IMR-90 (cell line): Measurements from ENCODE around the gene ZG16. TPM values are rescaled to one million over a fixed set of nuclear protein-coding genes. Genes with fewer than 3 reads are reported as not detected.

Experiments used
- ATAC-seq: fragments of 200-7000 bp; cut with Tn5 transposase; 2 replicates; pipeline ENCODE4 v1.9.1; 2020; ENCODE audit warnings: low read depth, mild to moderate bottlenecking, moderate library complexity
- BruUV-seq: library from RNA; stranded (reverse); fragments of 400-500 nt; replicated peaks from 2 replicates; lab custom pipeline; 2021; lab: Mats Ljungman, UMichigan
- CTCF ChIA-PET: fragments of 300-600 bp; formaldehyde crosslinking; extraction: SDS; loops from one replicate; lab custom pipeline; 2021; ENCODE audit warnings: antibody characterized with exemption; lab: Yijun Ruan, JAX
- POLR2A ChIA-PET: fragments of 300-600 bp; sonication (Branson Sonifier 250); formaldehyde crosslinking; loops from one replicate; lab custom pipeline; 2022; ENCODE audit warnings: antibody characterized with exemption; ENCODE audit not compliant: unreplicated experiment; lab: Charles Lee
- DNase-seq: peaks from one replicate; pipeline ENCODE4 v3.0.0; 2013
- H2AFZ ChIP-seq: replicated peaks from 2 replicates; pipeline ENCODE3; 2013; ENCODE audit warnings: low read length, mild to moderate bottlenecking; ENCODE audit not compliant: poor library complexity
- H2AK5ac ChIP-seq: 2 replicates; pipeline ENCODE4 v1.6.1; 2013; ENCODE audit warnings: low read depth, low read length, inconsistent platforms
- H2AK9ac ChIP-seq: replicated peaks from 2 replicates; pipeline ENCODE3; 2013; ENCODE audit warnings: mild to moderate bottlenecking, low read depth, low read length, moderate library complexity; ENCODE audit not compliant: poor library complexity
- H2BK120ac ChIP-seq: 2 replicates; pipeline ENCODE4 v1.6.1; 2013; ENCODE audit warnings: low read depth, low read length, inconsistent platforms
- H2BK15ac ChIP-seq: 3 replicates; pipeline ENCODE4 v1.6.1; 2013; ENCODE audit warnings: low read depth, low read length, inconsistent platforms
- H2BK20ac ChIP-seq: 2 replicates; pipeline ENCODE4 v1.6.1; 2013; ENCODE audit warnings: low read depth, mild to moderate bottlenecking, inconsistent platforms, low read length, moderate library complexity
- H2BK5ac ChIP-seq: 2 replicates; pipeline ENCODE4 v1.6.1; 2013; ENCODE audit warnings: mild to moderate bottlenecking, low read depth, low read length, inconsistent platforms; ENCODE audit not compliant: poor library complexity, severe bottlenecking
- H3K14ac ChIP-seq: replicated peaks from 2 replicates; pipeline ENCODE4 v1.6.1; 2013; ENCODE audit warnings: low read depth, low read length, inconsistent platforms
- H3K18ac ChIP-seq: 2 replicates; pipeline ENCODE4 v1.6.1; 2013; ENCODE audit warnings: low read depth, low read length, control low read depth
- H3K23ac ChIP-seq: 2 replicates; pipeline ENCODE4 v1.6.1; 2013; ENCODE audit warnings: low read depth, low read length, inconsistent platforms
- H3K27ac ChIP-seq: 2 replicates; pipeline ENCODE4 v1.5.1; 2013; ENCODE audit warnings: mild to moderate bottlenecking, control low read depth, low read length; ENCODE audit not compliant: insufficient read depth
- H3K27me3 ChIP-seq: 2 replicates; pipeline ENCODE4 v1.6.1; 2013; ENCODE audit warnings: low read length; ENCODE audit not compliant: control insufficient read depth, insufficient read depth
- H3K36me3 ChIP-seq: 2 replicates; pipeline ENCODE4 v1.6.1; 2013; ENCODE audit warnings: low read length, mixed read lengths; ENCODE audit not compliant: control insufficient read depth, insufficient read depth
- H3K4ac ChIP-seq: 2 replicates; pipeline ENCODE4 v1.6.1; 2013; ENCODE audit warnings: low read depth, low read length, inconsistent platforms
- H3K4me1 ChIP-seq: 2 replicates; pipeline ENCODE4 v1.6.1; 2013; ENCODE audit warnings: low read length, mixed read lengths; ENCODE audit not compliant: control insufficient read depth, insufficient read depth
- H3K4me2 ChIP-seq: 2 replicates; pipeline ENCODE4 v1.6.1; 2013; ENCODE audit warnings: low read depth, mild to moderate bottlenecking, control low read depth, low read length, moderate library complexity
- H3K4me3 ChIP-seq: 2 replicates; pipeline ENCODE4 v1.5.1; 2013; ENCODE audit warnings: low read depth, mild to moderate bottlenecking, control low read depth, low read length, moderate library complexity; ENCODE audit not compliant: insufficient read depth
- H3K56ac ChIP-seq: 2 replicates; pipeline ENCODE4 v1.6.1; 2013; ENCODE audit warnings: low read length, inconsistent platforms; ENCODE audit not compliant: insufficient read depth; ENCODE audit errors: extremely low read depth
- H3K79me1 ChIP-seq, 2 experiments: 2 replicates each; pipeline ENCODE4 v1.6.1; 2013; ENCODE audit warnings: low read length in 2 of 2, inconsistent platforms in 1 of 2, low read depth in 1 of 2
- H3K9ac ChIP-seq: 2 replicates; pipeline ENCODE4 v1.6.1; 2013; ENCODE audit warnings: low read depth, low read length, control low read depth
- H3K9me1 ChIP-seq: 2 replicates; pipeline ENCODE4 v1.6.1; 2013; ENCODE audit warnings: low read length, inconsistent platforms; ENCODE audit not compliant: insufficient read depth
- H3K9me3 ChIP-seq: 2 replicates; pipeline ENCODE4 v1.6.1; 2013; ENCODE audit warnings: low read length; ENCODE audit not compliant: control insufficient read depth, insufficient read depth
- H4K20me1 ChIP-seq: 2 replicates; pipeline ENCODE4 v1.6.1; 2013; ENCODE audit warnings: low read length, inconsistent platforms; ENCODE audit not compliant: insufficient read depth
- H4K5ac ChIP-seq: 2 replicates; pipeline ENCODE4 v1.6.1; 2013; ENCODE audit warnings: mild to moderate bottlenecking, low read depth, low read length, control low read depth
- H4K8ac ChIP-seq, 2 experiments: 2 replicates each; pipeline ENCODE4 v1.6.1; 2013; ENCODE audit warnings: low read depth in 2 of 2, low read length in 2 of 2, control low read depth in 1 of 2, inconsistent platforms in 1 of 2
- H4K91ac ChIP-seq: 2 replicates; pipeline ENCODE4 v1.6.1; 2013; ENCODE audit warnings: low read depth, low read length, inconsistent platforms; ENCODE audit not compliant: insufficient read depth
- BHLHE40 ChIP-seq: fragments of 150-350 bp; IDR thresholded peaks from 2 replicates; pipeline ENCODE4 v1.6.1; 2016; ENCODE audit warnings: mild to moderate bottlenecking, low read depth, low read length
- CEBPB ChIP-seq: IDR thresholded peaks from 2 replicates; pipeline ENCODE4 v1.6.1; 2012; ENCODE audit warnings: low read depth, low read length, improper control_type of control experiment
- CHD1 ChIP-seq: IDR thresholded peaks from 2 replicates; pipeline ENCODE4 v1.6.1; 2012; ENCODE audit warnings: low read depth, low read length, improper control_type of control experiment
- CTCF ChIP-seq: conservative IDR thresholded peaks from 2 replicates; pipeline ENCODE4 v1.5.1; 2012; ENCODE audit warnings: mild to moderate bottlenecking, low read depth, low read length, improper control_type of control experiment
- ELK1 ChIP-seq: fragments of 150-350 bp; IDR thresholded peaks from 2 replicates; pipeline ENCODE4 v1.6.1; 2016; ENCODE audit warnings: low read depth, mild to moderate bottlenecking, low read length, moderate library complexity, borderline replicate concordance
- FOS ChIP-seq: fragments of 150-350 bp; IDR thresholded peaks from 2 replicates; pipeline ENCODE4 v1.6.1; 2016; ENCODE audit warnings: low read depth, low read length
- MAFK ChIP-seq: IDR thresholded peaks from 2 replicates; pipeline ENCODE4 v1.6.1; 2012; ENCODE audit warnings: low read depth, low read length, improper control_type of control experiment
- MAZ ChIP-seq: IDR thresholded peaks from 2 replicates; pipeline ENCODE4 v1.6.1; 2012; ENCODE audit warnings: low read depth, mild to moderate bottlenecking, low read length, improper control_type of control experiment, moderate library complexity, borderline replicate concordance
- MXI1 ChIP-seq: IDR thresholded peaks from 2 replicates; pipeline ENCODE4 v1.6.1; 2012; ENCODE audit warnings: low read depth, mild to moderate bottlenecking, low read length, moderate library complexity, borderline replicate concordance
- NFE2L2 ChIP-seq: fragments of 150-350 bp; IDR thresholded peaks from 2 replicates; pipeline ENCODE4 v1.6.1; 2016; ENCODE audit warnings: low read depth, mild to moderate bottlenecking, low read length
- POLR2A ChIP-seq: IDR thresholded peaks from 2 replicates; pipeline ENCODE4 v1.6.1; 2012; ENCODE audit warnings: mild to moderate bottlenecking, low read depth, low read length
- RAD21 ChIP-seq: IDR thresholded peaks from 2 replicates; pipeline ENCODE4 v1.6.1; 2012; ENCODE audit warnings: low read length, improper control_type of control experiment
- RCOR1 ChIP-seq: IDR thresholded peaks from 2 replicates; pipeline ENCODE4 v1.6.1; 2012; ENCODE audit warnings: mild to moderate bottlenecking, low read length, improper control_type of control experiment; ENCODE audit not compliant: insufficient replicate concordance
- RFX5 ChIP-seq: IDR thresholded peaks from 2 replicates; pipeline ENCODE4 v1.8.0; 2012; ENCODE audit warnings: low read depth, mild to moderate bottlenecking, low read length, moderate library complexity
- SMC3 ChIP-seq: fragments of 150-350 bp; IDR thresholded peaks from 2 replicates; pipeline ENCODE4 v1.6.1; 2016; ENCODE audit warnings: low read depth, mild to moderate bottlenecking, antibody characterized with exemption, low read length, moderate library complexity
- USF2 ChIP-seq: fragments of 150-350 bp; IDR thresholded peaks from 2 replicates; pipeline ENCODE4 v1.6.1; 2017; ENCODE audit warnings: mild to moderate bottlenecking, antibody characterized with exemption, low read length, low read depth
- WGBS, 2 experiments: methylation state at CpG; one replicate each; pipeline versions ENCODE4 v1.1.5 to v1.1.7; 2013; ENCODE audit warnings: missing lambda C conversion rate in 2 of 2; ENCODE audit not compliant: insufficient read length in 1 of 2; ENCODE audit errors: extremely low coverage in 2 of 2; 5-methylcytosine and 5-hydroxymethylcytosine counted together
- dilution Hi-C: fragments of 300-500 bp; cut with HindIII; formaldehyde crosslinking; loops from one replicate; pipeline ENCODE4 v1.14.3; 2018; ENCODE audit warnings: low sequenced_read_pairs; ENCODE audit not compliant: unreplicated experiment
- in situ Hi-C: fragments of 300-500 bp; cut with MboI; formaldehyde crosslinking; loops from 3 replicates; pipeline ENCODE4 v1.14.3; 2019; ENCODE audit warnings: low sequenced_read_pairs, inconsistent platforms, mixed read lengths
- intact Hi-C: fragments of 100-400 bp; cut with micrococcal nuclease; formaldehyde crosslinking; loops from 2 replicates; pipeline ENCODE4 v1.10.0; 2022
- polyA plus RNA-seq, 3 experiments: library from polyadenylated mRNA; depleted of rRNA; stranded (reverse); fragments of >200 nt; gene quantifications; 2 replicates each; pipeline ENCODE4 v1.2.3, GENCODE V29; 2012; ENCODE audit warnings: low replicate concordance in 1 of 3
- total RNA-seq: library from RNA; depleted of rRNA; stranded (reverse); fragments of >200 nt; gene quantifications from 2 replicates; pipeline ENCODE4 v1.2.3, GENCODE V29; 2012

Gene ZG16
- total and polyA plus RNA-seq, 2 of the 4 experiments (the other 2 are of a cell fraction) = not detected

GRCh38 chr16:29756654-29757053 is 21.4 kb upstream of the ZG16 start:
- Histone ChIP-seq H3K9ac (no peak overlapping the region), H3K9me3 (no peaks in the 10 kb centered on the region), H3K36me3 (no peaks in the 10 kb centered on the region), H3K79me1 (no peaks in the 10 kb centered on the region), H3K4me2 (no peak overlapping the region), H4K5ac (no peak overlapping the region), H3K4me1 (no peaks in the 10 kb centered on the region; the same call in 1 of the 2 replicates), H2AK5ac (no peak overlapping the region), H3K18ac (no peak overlapping the region), H2AK9ac (no peak overlapping the region), H3K27ac (no peak overlapping the region), H3K4ac (no peak overlapping the region), H4K8ac (no peak overlapping the region), H2BK5ac (no peak overlapping the region), H2BK120ac (no peak overlapping the region), H2BK15ac (no peak overlapping the region), H4K91ac (no peak overlapping the region), H4K20me1 (no peaks in the 10 kb centered on the region), H3K4me3 (no peak overlapping the region), H3K14ac (no peak overlapping the region), H3K23ac (no peak overlapping the region), H3K27me3 (no peaks in the 10 kb centered on the region), H3K56ac (no peak overlapping the region), H2BK20ac (no peak overlapping the region), H3K9me1 (no peaks in the 10 kb centered on the region), H2AFZ (no peak overlapping the region)
- in situ Hi-C loops (no loop called here), intact Hi-C loops (no loop called here), dilution Hi-C loops (no loop called here)
- no TSS peak for BruUV-seq
- TF ChIP-seq CTCF (no peak), BHLHE40 (no peak), CEBPB (no peak), MAZ (no peak), MXI1 (no peak), SMC3 (no peak), USF2 (no peak), RAD21 (no peak), RFX5 (no peak), FOS (no peak), MAFK (no peak), RCOR1 (no peak), CHD1 (no peak), ELK1 (no peak), POLR2A (no peak), NFE2L2 (no peak)
- DNase-seq (peak; percentile 6), ATAC-seq (no peak)
- CTCF ChIA-PET = interaction anchor here (0.6 kb wide), 2 partner anchors 25 to 274 kb away, joined by 3 to 4 read pairs; partner anchors contain the start of gene TLCD3B
- WGBS, 2 experiments = 33% methylated on average over 1 of the region's 1 CpG; no CpG with 5 or more reads in 1 of the 2 experiments
- POLR2A ChIA-PET = no interaction called here
